Progenitor cell of endocrine pancreas (in vitro differentiated cells): Measurements from ENCODE around the gene ZSCAN25. TPM values are rescaled to one million over a fixed set of nuclear protein-coding genes. Genes with fewer than 3 reads are reported as not detected.

Experiments
- DNase-seq: peaks from one replicate; pipeline ENCODE4 v3.0.0; 2021; ENCODE audit warnings: low spot score; ENCODE audit not compliant: unreplicated experiment
- H3K27ac Mint-ChIP-seq: 2 replicates; pipeline ENCODE4 v1.8.0; 2021; ENCODE audit warnings: mild to moderate bottlenecking, moderate library complexity, mixed read lengths
- H3K27me3 Mint-ChIP-seq: 2 replicates; pipeline ENCODE4 v1.8.0; 2021; ENCODE audit warnings: mixed read lengths
- H3K36me3 Mint-ChIP-seq: 2 replicates; pipeline ENCODE4 v1.8.0; 2022; ENCODE audit warnings: mixed read lengths; ENCODE audit not compliant: insufficient read depth
- H3K4me1 Mint-ChIP-seq: 2 replicates; pipeline ENCODE4 v1.8.0; 2021; ENCODE audit warnings: low read depth, mixed read lengths
- H3K4me3 Mint-ChIP-seq: 2 replicates; pipeline ENCODE4 v1.8.0; 2021; ENCODE audit warnings: low read depth, mild to moderate bottlenecking, moderate library complexity, mixed read lengths
- H3K9me3 Mint-ChIP-seq: 2 replicates; pipeline ENCODE4 v1.8.0; 2021; ENCODE audit warnings: low read depth, mixed read lengths
- total RNA-seq: library from RNA; stranded (reverse); gene quantifications from 2 replicates; pipeline ENCODE4 v1.2.1, GENCODE V29; 2021
- TF ChIP-seq, protein P1 (sequence below): fragments of 200-600 bp; sonication (generic); IDR thresholded peaks from one replicate; pipeline ENCODE4 v1.5.0; 2021; ENCODE audit warnings: antibody characterized with exemption, mild to moderate bottlenecking; ENCODE audit not compliant: unreplicated experiment

The ZSCAN25 gene
- total RNA-seq, 1 donor from 2014 or later, result 27.9 TPM

DNA sequence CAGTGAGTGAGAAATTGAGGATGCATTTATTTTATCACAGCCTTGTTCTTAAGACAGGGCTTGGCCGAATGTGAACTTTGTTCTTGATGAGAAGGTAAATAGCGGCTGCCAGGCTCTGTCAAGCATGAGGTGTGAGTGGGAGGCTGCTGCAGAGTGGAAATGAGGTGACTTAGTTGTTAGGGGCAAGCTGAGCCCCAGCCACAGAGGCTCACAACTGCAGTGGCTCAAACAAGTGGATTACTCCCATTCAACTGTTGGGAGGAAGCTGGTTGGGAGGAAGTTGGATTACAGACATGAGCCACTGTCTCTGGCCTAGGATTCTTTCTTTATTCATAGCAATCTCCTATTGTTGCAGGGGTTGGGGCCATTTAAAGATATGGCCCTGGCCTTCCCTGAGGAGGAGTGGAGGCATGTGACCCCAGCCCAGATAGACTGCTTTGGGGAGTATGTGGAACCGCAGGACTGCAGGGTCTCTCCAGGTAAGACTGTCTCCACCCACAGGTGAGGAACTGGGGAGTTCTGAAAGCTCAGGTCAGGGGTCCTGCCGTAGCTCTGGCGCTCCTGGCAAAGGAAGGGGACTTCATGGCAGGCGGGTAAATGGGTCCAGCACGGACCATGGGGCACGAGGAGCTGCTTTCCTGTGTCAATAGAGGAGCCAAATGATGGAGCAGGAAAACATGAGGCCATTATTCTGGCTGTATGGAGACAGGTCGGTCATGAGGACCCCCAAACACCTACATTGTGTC is 7.1 kb downstream of the ZSCAN25 start:
- Mint-ChIP-seq H3K9me3 (no peaks in the 10 kb centered on the region), H3K27me3 (no peaks in the 10 kb centered on the region), H3K36me3 (peaks cover 43% of the 10 kb centered on the region), H3K4me1 (peaks cover 2% of the 10 kb centered on the region), H3K27ac (no peak overlapping the region), H3K4me3 (no peak overlapping the region)
- no peak for DNase-seq
- TF ChIP-seq, protein P1, sequence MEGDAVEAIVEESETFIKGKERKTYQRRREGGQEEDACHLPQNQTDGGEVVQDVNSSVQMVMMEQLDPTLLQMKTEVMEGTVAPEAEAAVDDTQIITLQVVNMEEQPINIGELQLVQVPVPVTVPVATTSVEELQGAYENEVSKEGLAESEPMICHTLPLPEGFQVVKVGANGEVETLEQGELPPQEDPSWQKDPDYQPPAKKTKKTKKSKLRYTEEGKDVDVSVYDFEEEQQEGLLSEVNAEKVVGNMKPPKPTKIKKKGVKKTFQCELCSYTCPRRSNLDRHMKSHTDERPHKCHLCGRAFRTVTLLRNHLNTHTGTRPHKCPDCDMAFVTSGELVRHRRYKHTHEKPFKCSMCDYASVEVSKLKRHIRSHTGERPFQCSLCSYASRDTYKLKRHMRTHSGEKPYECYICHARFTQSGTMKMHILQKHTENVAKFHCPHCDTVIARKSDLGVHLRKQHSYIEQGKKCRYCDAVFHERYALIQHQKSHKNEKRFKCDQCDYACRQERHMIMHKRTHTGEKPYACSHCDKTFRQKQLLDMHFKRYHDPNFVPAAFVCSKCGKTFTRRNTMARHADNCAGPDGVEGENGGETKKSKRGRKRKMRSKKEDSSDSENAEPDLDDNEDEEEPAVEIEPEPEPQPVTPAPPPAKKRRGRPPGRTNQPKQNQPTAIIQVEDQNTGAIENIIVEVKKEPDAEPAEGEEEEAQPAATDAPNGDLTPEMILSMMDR, result no peak

DNA sequence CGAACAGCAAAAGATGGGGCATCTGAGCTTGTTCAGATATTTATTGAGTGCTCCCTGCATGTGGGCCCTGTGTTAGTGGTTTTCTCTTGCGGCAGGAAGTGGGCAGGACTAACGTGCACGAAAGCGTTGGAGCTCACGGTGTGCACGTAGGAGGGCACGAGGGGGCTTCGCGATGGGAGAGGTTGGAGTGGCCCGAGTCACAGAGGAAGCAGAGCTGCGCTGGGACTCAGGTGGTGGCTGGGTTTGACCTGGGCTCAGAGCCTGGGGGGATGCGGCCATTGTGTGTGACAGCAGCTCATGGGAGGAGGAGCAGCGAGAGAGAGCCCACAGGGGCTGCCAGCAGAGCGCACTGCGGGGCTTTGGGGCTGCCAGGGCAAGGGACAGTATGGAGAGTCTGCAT is 7.7 kb downstream of the ZSCAN25 start:
- H3K9me3 Mint-ChIP-seq, result no peaks in the 10 kb centered on the region
- H3K27ac Mint-ChIP-seq, result no peak overlapping the region
- TF ChIP-seq, protein P1, result no peak
- H3K4me3 Mint-ChIP-seq, result no peak overlapping the region
- peaks cover 40% of the 10 kb centered on the region for H3K36me3 Mint-ChIP-seq
- H3K4me1 Mint-ChIP-seq, result no peaks in the 10 kb centered on the region
- H3K27me3 Mint-ChIP-seq, result no peaks in the 10 kb centered on the region
- no peak for DNase-seq

DNA sequence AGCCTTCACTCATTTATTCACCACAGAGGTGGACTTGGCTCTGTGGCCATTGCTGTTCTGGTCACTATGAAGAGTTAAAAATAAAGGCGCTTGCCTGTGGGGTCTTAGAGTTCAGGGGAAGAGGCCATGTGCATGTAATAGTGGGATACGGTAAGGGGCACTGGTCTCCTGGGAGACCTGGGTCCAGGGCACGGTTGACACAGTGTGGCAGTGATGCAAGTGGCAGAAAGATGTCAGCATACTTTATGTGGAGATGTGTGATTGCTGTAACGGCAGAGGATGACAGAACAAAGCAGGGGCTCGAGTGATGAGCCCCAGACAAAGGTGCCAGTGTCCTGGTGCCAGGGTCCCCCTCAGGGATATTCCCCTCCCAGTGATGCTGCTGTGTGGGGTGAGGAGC is 8.6 kb downstream of the ZSCAN25 start:
- H3K36me3 Mint-ChIP-seq, result peaks cover 38% of the 10 kb centered on the region
- TF ChIP-seq, protein P1, result no peak
- H3K27ac Mint-ChIP-seq, result no peak overlapping the region
- no peaks in the 10 kb centered on the region for H3K4me1 Mint-ChIP-seq
- no peaks in the 10 kb centered on the region for H3K27me3 Mint-ChIP-seq
- H3K9me3 Mint-ChIP-seq, result no peaks in the 10 kb centered on the region
- no peak for DNase-seq
- H3K4me3 Mint-ChIP-seq, result no peak overlapping the region

DNA sequence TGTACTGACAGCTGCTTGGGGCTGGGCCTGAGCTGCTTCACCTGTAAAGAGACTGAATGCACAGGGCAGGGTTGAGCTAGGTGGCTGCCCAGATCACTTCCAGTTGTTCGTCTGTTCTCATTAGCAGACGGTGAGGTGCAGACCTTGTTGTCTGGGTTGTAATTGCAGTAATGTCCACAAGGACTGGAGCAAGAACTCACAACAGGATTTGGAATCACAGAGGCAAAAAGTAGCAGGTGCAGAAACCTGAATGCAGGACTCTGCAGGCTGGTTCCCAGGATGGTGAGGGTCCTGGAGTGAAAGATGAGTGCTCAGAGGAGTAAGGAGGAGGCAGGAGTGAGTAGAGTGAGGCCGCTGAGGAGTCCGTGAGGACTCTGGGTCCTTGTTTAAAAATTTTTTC is 9.2 kb downstream of the ZSCAN25 start:
- no peaks in the 10 kb centered on the region for H3K27me3 Mint-ChIP-seq

DNA sequence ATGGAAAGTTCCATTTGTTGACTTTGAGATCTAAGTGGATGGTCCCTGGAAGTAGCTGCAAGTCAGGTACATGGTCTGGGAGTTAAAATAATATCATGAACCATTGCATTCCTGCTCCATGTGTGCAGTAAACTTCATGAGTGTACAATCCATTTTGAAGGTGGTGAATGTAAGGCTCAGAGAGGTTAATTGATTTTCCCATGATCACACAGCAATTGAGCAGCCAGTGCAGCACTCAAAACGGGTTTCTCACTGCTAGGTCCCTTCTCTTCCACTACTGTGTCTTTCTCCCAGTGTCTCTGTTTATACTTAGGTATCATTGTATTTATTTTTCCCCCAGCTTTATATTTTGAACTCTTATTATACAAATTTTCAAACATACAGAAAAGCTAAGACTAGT is 9.9 kb downstream of the ZSCAN25 start:
- no peak for DNase-seq
- Mint-ChIP-seq H3K27me3 (no peaks in the 10 kb centered on the region), H3K9me3 (no peaks in the 10 kb centered on the region), H3K4me1 (no peaks in the 10 kb centered on the region), H3K4me3 (no peak overlapping the region), H3K36me3 (peaks cover 44% of the 10 kb centered on the region), H3K27ac (no peak overlapping the region)
- TF ChIP-seq, protein P1, result no peak

More for the DNA sequence above, 9.2 kb downstream of the ZSCAN25 start:
- H3K9me3 Mint-ChIP-seq, result no peaks in the 10 kb centered on the region
- no peaks in the 10 kb centered on the region for H3K4me1 Mint-ChIP-seq
- H3K36me3 Mint-ChIP-seq, result peaks cover 42% of the 10 kb centered on the region
- DNase-seq, result no peak
- TF ChIP-seq, protein P1, result no peak
- H3K27ac Mint-ChIP-seq, result no peak overlapping the region
- H3K4me3 Mint-ChIP-seq, result no peak overlapping the region
